SJSA1 (cell line): ENCODE measurements around the gene TBX3. TPM values are rescaled to one million over a fixed set of nuclear protein-coding genes. Genes with fewer than 3 reads are reported as not detected.

Experiments
- DNase-seq, 2 experiments: peaks; one replicate each; pipeline ENCODE4 v3.0.0-alpha.2; 2015 to 2020; ENCODE audit warnings: low spot score in 2 of 2, low read depth in 1 of 2
- H3K27ac ChIP-seq: fragments of 250-450 bp; sonication (Bioruptor Pico); 2 replicates; pipeline ENCODE4 v1.5.1; 2020; ENCODE audit warnings: mild to moderate bottlenecking, moderate library complexity
- H3K27me3 ChIP-seq: fragments of 250-450 bp; sonication (Bioruptor Pico); replicated peaks from 2 replicates; pipeline ENCODE4 v1.5.1; 2020; ENCODE audit warnings: mild to moderate bottlenecking, moderate library complexity
- H3K36me3 ChIP-seq: fragments of 250-450 bp; sonication (Bioruptor Pico); 2 replicates; pipeline ENCODE4 v1.5.1; 2020; ENCODE audit warnings: mild to moderate bottlenecking
- H3K4me1 ChIP-seq: fragments of 250-450 bp; sonication (Bioruptor Pico); replicated peaks from 2 replicates; pipeline ENCODE4 v1.6.1; 2021; ENCODE audit warnings: mild to moderate bottlenecking
- H3K4me3 ChIP-seq: fragments of 250-450 bp; sonication (Bioruptor Pico); 2 replicates; pipeline ENCODE4 v1.5.1; 2020; ENCODE audit warnings: mild to moderate bottlenecking
- H3K9me3 ChIP-seq: fragments of 250-450 bp; sonication (Bioruptor Pico); replicated peaks from 2 replicates; pipeline ENCODE4 v1.5.1; 2020; ENCODE audit warnings: mild to moderate bottlenecking
- total RNA-seq: library from RNA; depleted of rRNA; stranded (reverse); fragments of >200 nt; shearing (Covaris generic); gene quantifications from 2 replicates; pipeline ENCODE4 v1.2.3, GENCODE V29; 2014

The TBX3 gene
- total RNA-seq, 1 experiment from 2014 or later, result 37.4 TPM

GRCh38 chr12:114628199-114628598 lies 55.8 kb downstream of the TBX3 start:
- no peaks in the 10 kb centered on the region for H3K27me3 ChIP-seq
- peaks cover 13% of the 10 kb centered on the region for H3K4me1 ChIP-seq
- H3K27ac ChIP-seq, result no peak overlapping the region
- DNase-seq, result no peak
- no peak overlapping the region for H3K4me3 ChIP-seq
- H3K9me3 ChIP-seq, result no peaks in the 10 kb centered on the region
- no peaks in the 10 kb centered on the region for H3K36me3 ChIP-seq

- H3K4me1 ChIP-seq, result peaks cover 13% of the 10 kb centered on the region
- no peak overlapping the region for H3K27ac ChIP-seq
Observed at GRCh38 chr12:114627393-114627792, 56.6 kb downstream of the TBX3 start.

GRCh38 chr12:114625294-114625851 lies 58.6 kb downstream of the TBX3 start:
- Histone ChIP-seq H3K4me3 (no peak overlapping the region), H3K27me3 (no peaks in the 10 kb centered on the region), H3K36me3 (no peaks in the 10 kb centered on the region), H3K27ac (no peak overlapping the region), H3K4me1 (peaks cover 13% of the 10 kb centered on the region), H3K9me3 (no peaks in the 10 kb centered on the region)
- peak; percentile 53 to 71 for DNase-seq

More at GRCh38 chr12:114627393-114627792, 56.6 kb downstream of the TBX3 start:
- H3K27me3 ChIP-seq, result no peaks in the 10 kb centered on the region
- no peak for DNase-seq
- H3K36me3 ChIP-seq, result no peaks in the 10 kb centered on the region
- H3K9me3 ChIP-seq, result no peaks in the 10 kb centered on the region
- no peak overlapping the region for H3K4me3 ChIP-seq

GRCh38 chr12:114623737-114624136 lies 60.2 kb downstream of the TBX3 start:
- Histone ChIP-seq H3K9me3 (no peaks in the 10 kb centered on the region), H3K4me1 (peaks cover 13% of the 10 kb centered on the region), H3K36me3 (no peaks in the 10 kb centered on the region), H3K27me3 (no peaks in the 10 kb centered on the region), H3K27ac (no peak overlapping the region), H3K4me3 (no peak overlapping the region)
- DNase-seq, result no peak
